B cell (primary cell): ENCODE measurements around the gene IL17B.

Experiments used
- CTCF ChIP-seq: fragments of 200-600 bp; IDR thresholded peaks from one replicate; pipeline ENCODE4 v1.8.0; 2022; ENCODE audit warnings: antibody characterized with exemption, mild to moderate bottlenecking
- EZH2 ChIP-seq: IDR thresholded peaks from 2 replicates; pipeline ENCODE4 v1.6.1; 2012; ENCODE audit warnings: borderline replicate concordance, low read depth, mild to moderate bottlenecking, moderate library complexity, low read length; ENCODE audit not compliant: insufficient read depth, poor library complexity, severe bottlenecking

GRCh38 chr5:149401051-149401450, 22.0 kb upstream of the IL17B start:
- TF ChIP-seq CTCF (no peak), EZH2 (no peak)
